ENCODE data around the gene EMILIN1.
A peak's percentile ranks its signal among the peaks of the same experiment; 100 is the strongest.
"Not testable (repeated sequence)": the region's sequence is repeated elsewhere in the genome, so short reads cannot be mapped to it uniquely, and the experiment has no call there.

The EMILIN1 gene

GRCh38 chr2:27053776-27054175 lies 24.6 kb upstream of the EMILIN1 start:
- DNase-seq (ENCODE audit: low read depth, low spot score) = no peak

GRCh38 chr2:27054721-27055120 lies 23.7 kb upstream of the EMILIN1 start:
- DNase-seq (ENCODE audit: low read depth, low spot score) = no peak

- no peak for DNase-seq (ENCODE audit: low read depth, low spot score)
Measured at GRCh38 chr2:27057184-27057583, 21.2 kb upstream of the EMILIN1 start.

GRCh38 chr2:27058210-27058609 lies 20.2 kb upstream of the EMILIN1 start:
- no peak for DNase-seq (ENCODE audit: low read depth, low spot score)

- no peak for DNase-seq (ENCODE audit: low read depth, low spot score)
Measured at GRCh38 chr2:27059141-27059820, 19.1 kb upstream of the EMILIN1 start.

- DNase-seq (ENCODE audit: low read depth, low spot score) = no peak
Measured at GRCh38 chr2:27060323-27060722, 18.1 kb upstream of the EMILIN1 start.

GRCh38 chr2:27065128-27065527 lies 13.3 kb upstream of the EMILIN1 start:
- no peak for DNase-seq (ENCODE audit: low read depth, low spot score)

GRCh38 chr2:27067385-27067784 lies 11.0 kb upstream of the EMILIN1 start:
- DNase-seq (ENCODE audit: low read depth, low spot score) = no peak

GRCh38 chr2:27069436-27069835 lies 9.0 kb upstream of the EMILIN1 start:
- no peak for DNase-seq (ENCODE audit: low read depth, low spot score)

GRCh38 chr2:27069961-27070618 lies 8.3 kb upstream of the EMILIN1 start:
- DNase-seq (ENCODE audit: low read depth, low spot score) = no peak

- no peak for DNase-seq (ENCODE audit: low read depth, low spot score)
Measured at GRCh38 chr2:27070653-27071276, 7.7 kb upstream of the EMILIN1 start.

- peak; percentile 98 for DNase-seq (ENCODE audit: low read depth, low spot score)
Measured at GRCh38 chr2:27071277-27071989, 7.0 kb upstream of the EMILIN1 start, which contains the start of gene OST4. TSS of gene OST4 (minus strand) at chr2:27071654.

GRCh38 chr2:27071990-27072830 lies 6.2 kb upstream of the EMILIN1 start:
- DNase-seq (ENCODE audit: low read depth, low spot score) = peak; percentile 93

GRCh38 chr2:27072920-27073319 lies 5.5 kb upstream of the EMILIN1 start:
- peak; percentile 67 for DNase-seq (ENCODE audit: low read depth, low spot score)

GRCh38 chr2:27073782-27074181 lies 4.6 kb upstream of the EMILIN1 start:
- no peak for DNase-seq (ENCODE audit: low read depth, low spot score)

GRCh38 chr2:27074738-27075565 lies 3.5 kb upstream of the EMILIN1 start:
- peak; percentile 19 for DNase-seq (ENCODE audit: low read depth, low spot score)

GRCh38 chr2:27075566-27075871 lies 2.9 kb upstream of the EMILIN1 start:
- DNase-seq (ENCODE audit: low read depth, low spot score) = not testable (repeated sequence)

- no peak for DNase-seq (ENCODE audit: low read depth, low spot score)
Measured at GRCh38 chr2:27076323-27076722, 2.1 kb upstream of the EMILIN1 start.

- no peak for DNase-seq (ENCODE audit: low read depth, low spot score)
Measured at GRCh38 chr2:27077231-27077630, 1.2 kb upstream of the EMILIN1 start.
